Hematopoietic multipotent progenitor cell treated with erythropoietin and hydrocortisone succinate and interleukin-3 and kit ligand, for 6 days (in vitro differentiated cells): ENCODE measurements around the gene CHRNA9.
A peak's percentile ranks its signal among the peaks of the same experiment; 100 is the strongest.

ENCODE experiments used
- DNase-seq: peaks from one replicate; pipeline ENCODE4 v3.0.0-alpha.2; 2015

Gene CHRNA9

GRCh38 chr4:40347472-40347871, 12.3 kb downstream of the CHRNA9 start:
- DNase-seq: no peak

- DNase-seq: no peak
Observed at GRCh38 chr4:40348000-40348399, 12.9 kb downstream of the CHRNA9 start.

GRCh38 chr4:40349561-40350198, 14.5 kb downstream of the CHRNA9 start:
- no peak for DNase-seq

DNA sequence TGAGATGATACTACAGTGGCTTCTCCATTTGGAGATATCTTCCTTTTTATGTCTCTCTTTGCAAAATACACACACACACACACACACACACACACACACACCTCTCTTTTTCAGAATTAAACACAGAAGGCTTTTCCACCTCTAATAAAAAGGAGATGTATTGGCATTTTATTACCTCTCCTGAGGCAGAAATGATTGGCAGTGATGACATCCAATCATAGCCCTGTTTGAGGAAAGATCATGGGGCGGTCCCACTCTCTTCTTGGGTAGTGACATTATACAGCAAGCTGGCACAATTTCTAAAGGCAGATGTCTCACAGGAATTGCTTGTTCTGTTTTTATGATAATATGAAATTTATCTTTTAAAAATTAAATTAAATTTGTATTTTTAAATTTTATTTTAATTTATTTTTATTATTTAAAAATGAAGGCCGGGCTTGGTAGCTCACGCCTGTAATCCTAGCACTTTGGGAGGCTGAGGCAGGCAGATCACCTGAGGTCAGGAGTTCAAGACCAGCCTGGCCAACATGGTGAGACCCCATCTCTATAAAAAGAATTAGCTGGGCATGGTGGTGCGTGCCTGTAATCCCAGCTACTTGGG, 15.6 kb downstream of the CHRNA9 start:
- peak; percentile 19 for DNase-seq

- DNase-seq: no peak
Observed at GRCh38 chr4:40354158-40354557, 19.0 kb downstream of the CHRNA9 start.

DNA sequence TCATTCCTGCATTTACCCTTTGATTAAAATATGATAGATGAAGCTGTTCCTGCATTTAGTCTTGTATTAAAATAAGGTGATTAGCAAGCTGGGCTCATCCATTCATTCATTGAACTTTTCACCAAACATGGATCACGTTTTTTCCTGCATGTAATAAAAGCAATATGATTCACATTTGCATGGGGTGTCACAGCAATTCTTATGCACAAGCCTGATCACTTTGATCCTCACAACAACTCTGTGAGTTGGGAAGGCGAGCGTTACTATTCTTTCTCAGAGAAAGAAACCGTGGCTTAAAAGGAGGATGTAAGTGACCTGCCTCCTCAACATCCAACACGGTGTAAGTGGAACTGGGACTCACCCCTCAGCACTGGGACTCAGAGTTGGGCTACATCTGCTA, 20.0 kb downstream of the CHRNA9 start:
- no peak for DNase-seq

GRCh38 chr4:40357738-40358137, 22.6 kb downstream of the CHRNA9 start:
- DNase-seq: no peak

DNA sequence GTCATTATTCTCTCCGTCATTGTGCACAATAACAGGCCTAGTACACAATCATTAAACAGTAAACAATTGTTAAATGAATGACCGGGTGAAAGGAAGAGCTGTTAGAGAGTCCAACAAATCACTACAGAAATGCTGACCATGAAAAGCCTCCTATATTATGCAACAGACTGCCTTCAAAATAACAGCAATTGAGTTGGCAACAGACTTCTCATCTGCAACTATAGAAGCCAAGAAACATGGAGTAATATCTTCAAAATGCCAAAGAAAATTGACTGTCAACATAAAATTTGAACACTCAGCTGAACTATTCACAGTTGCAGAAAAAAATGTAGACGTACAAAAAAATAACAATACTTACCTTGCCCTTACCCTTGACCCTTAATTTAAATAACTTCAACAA, 26.2 kb downstream of the CHRNA9 start:
- DNase-seq: no peak

DNA sequence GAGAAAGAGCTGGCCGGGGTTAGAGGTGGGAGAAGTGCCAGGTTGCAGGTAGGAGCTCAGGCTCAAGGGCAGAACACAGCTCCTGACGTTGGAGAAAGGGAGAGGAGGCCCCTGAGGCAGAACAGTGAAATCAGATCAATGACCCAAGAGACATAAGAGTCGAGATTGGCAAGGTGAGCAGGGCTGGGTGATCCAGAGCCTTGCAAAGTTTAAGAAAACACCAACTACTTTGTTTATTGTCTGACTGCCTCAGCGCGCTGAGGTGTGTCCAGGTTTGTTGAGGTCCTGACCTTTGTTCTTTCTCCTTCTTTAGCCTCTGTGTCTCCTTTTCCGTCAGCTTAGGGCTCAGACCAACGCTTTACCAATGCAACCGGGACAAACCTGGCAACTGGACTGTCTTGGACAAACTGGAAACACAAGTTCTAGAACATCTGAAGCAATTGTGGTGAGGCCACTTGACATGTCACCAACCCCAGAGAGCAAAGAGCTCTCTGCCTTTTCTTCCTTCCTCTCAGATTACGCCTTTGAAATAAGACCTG, 28.3 kb downstream of the CHRNA9 start:
- DNase-seq: no peak

- no peak for DNase-seq
Observed at GRCh38 chr4:40363945-40364344, 28.8 kb downstream of the CHRNA9 start.

DNA sequence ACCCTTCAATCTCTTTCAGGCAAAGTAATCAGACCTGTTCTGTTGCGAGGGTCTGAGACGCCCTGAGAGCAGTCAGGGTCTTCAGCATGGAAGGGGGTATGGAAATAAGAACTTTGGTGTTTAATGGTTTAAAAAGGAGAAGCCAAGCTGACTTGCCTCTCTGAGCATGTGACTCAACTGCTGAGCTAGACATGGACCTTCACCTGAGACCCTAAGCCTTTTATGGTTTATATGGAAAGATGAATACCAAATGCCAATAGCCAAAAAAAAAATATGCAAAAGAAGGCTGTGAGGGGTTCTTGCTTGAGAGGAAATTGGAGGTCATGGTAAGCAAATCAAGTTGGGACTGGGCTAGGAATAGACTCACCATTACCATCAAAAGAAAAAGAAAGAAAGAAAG, 30.6 kb downstream of the CHRNA9 start:
- DNase-seq: no peak

- no peak for DNase-seq
Observed at GRCh38 chr4:40367451-40367850, 32.3 kb downstream of the CHRNA9 start.

DNA sequence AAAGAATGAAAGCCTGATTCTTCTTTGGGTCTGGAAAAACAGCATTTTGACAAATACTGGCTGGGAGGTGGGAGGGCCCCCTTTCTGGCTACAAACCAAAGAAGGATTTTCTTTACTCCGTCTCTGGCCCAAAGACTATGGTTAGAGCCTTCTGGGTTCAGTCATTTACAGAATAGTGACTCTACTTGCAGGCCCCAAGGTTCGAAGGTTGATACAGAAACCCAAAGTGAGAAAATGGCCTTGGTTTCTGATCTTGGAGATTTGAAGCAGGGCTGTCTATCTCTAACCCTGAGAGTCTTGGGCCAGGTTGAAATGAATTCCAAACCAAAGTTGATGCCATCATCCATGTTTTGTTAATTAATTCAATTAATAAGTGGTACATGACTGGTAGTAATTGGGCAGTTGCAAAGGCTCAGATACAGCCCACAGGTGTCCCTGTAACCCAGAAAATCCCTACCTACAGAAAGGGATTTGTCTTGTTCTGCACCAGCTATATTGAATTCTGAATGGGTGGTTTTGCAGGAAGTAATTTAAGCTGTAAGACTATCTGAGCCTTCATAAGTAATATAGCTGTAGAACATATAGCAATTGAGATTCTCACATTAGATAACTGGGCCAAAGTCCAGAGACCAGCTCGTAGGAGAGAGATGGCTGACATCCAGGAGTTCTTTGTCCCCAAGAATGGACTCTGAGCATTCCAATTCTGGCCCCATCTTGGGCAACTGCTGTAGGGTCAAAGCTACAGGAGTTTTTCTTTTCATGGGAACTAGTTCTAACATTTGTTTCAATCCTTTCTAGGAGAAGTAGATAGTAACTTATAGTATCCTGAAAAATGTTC, 34.5 kb downstream of the CHRNA9 start:
- no peak for DNase-seq

DNA sequence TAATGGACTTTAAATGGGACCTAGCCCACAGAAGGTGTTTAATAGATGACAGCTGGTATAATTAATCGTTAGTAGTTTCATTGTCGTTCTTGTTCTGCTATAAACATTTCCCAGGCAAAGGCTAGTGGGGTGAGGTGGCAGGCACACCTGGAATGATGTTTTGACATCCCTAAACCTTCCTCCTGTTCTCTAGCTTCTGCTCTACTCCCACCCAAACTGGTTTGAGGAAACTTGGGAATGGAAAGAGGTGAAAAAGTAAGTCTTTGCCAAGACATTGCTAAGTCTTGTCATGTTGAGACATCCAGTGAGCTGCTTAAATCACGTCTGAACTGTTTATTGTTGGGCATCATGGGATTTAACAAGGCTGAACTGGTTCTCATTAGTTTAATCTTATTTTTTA, 37.5 kb downstream of the CHRNA9 start:
- DNase-seq: no peak

DNA sequence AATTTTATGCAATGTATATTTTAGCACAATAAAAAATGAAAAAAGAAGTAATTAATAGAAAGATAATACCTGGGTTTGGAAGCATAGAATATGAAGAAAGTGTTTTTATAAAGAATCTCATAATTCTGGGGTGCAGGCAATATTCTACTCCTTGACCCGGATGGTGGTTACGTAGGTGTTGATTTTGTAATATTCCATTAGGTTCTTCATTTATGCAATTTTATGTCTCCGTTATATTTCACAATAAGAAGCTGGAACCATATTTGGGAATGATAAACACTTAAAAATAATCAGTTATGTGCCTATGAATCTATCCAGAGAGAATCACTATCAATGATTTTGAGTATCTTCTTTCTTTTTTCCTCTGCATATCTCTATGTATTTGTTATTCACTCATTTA, 38.5 kb downstream of the CHRNA9 start:
- no peak for DNase-seq

GRCh38 chr4:40375095-40375494, 40.0 kb downstream of the CHRNA9 start:
- no peak for DNase-seq

DNA sequence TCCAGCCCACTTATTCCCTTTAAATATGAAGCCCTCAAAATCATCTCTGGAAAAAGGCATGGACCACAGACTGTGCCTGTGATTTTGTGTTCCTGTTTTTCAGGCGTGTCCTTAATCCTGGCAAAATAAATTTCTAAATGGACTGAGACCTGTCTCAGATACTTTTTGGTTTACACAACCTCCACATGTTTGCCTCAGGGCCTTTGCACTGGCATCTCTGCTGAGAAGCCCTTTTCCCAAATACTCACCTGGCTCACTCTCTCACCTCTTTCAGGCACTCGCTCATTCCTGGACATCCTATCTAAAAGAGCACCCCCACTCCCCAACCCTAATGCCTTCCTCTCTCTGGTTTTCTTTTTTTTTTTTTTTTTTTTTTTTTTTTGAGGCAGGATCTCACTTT, 40.5 kb downstream of the CHRNA9 start:
- no peak for DNase-seq

GRCh38 chr4:40377512-40378365, 42.6 kb downstream of the CHRNA9 start:
- no peak for DNase-seq

DNA sequence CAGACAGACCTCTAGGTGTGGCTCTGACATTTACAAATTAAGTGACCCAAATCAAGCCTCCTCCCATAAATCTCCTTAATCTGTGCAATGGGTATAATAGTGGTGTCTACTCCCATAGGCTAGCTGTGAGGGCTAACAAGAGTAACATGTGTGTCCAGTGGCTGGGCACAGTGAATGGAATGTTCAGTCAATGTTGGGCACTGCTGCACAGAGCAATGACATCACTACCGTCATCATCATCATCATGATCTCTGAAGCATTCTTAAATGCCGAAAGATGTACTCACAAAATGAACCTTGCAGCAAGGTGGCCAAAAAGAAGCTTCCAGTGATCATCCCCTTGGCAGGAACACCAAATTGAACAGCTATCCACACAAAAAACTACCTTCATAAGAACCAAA, 43.5 kb downstream of the CHRNA9 start:
- no peak for DNase-seq

- DNase-seq: no peak
Observed at GRCh38 chr4:40379248-40379647, 44.1 kb downstream of the CHRNA9 start.

GRCh38 chr4:40380647-40381046, 45.5 kb downstream of the CHRNA9 start:
- no peak for DNase-seq

DNA sequence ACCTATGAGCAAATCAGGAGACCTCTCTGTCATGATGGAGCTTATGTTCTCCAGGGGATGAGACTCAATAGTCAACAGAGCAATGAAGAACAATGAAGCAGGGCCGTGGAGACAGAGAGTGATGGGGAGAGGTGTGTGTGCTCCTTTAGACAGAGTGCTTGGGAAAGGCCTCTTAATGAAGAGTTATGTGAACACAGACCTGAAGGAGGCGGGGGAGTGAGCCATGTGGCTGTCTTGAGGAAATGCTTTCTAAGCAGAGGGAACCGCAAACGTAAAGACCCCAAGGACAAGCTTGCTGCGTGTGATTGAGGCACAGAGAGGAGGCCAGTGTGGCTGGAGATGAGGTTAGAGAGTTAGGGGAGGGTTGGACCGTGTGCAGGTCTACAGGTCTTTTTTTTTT, 53.1 kb downstream of the CHRNA9 start:
- peak; percentile 26 for DNase-seq

DNA sequence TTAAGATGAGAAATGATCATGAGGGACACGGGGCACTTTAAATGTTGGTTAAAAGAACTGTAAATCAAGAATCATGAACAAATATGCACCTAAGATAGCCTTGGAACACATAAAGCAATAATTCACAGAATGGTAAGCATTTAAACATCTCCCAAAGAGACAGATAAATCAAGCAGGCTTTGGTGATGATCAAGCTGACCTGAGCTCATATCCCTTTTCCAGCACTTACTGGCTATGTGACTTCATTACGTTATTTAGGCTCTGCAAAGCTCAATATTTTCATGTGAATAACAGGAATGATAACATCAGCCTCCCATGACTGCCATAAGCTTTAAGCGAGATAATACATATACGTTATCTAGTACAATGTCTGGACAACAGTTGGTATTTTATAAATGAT, 54.9 kb downstream of the CHRNA9 start:
- DNase-seq: no peak
